ENCODE measurements around the gene DYNC1I2. TPM values are rescaled to one million over a fixed set of nuclear protein-coding genes. Genes with fewer than 3 reads are reported as not detected.

DYNC1I2 gene
- total and polyA plus RNA-seq, 2 of the 4 experiments (the other 2 are of a cell fraction) = 110 to 114 TPM

DNA sequence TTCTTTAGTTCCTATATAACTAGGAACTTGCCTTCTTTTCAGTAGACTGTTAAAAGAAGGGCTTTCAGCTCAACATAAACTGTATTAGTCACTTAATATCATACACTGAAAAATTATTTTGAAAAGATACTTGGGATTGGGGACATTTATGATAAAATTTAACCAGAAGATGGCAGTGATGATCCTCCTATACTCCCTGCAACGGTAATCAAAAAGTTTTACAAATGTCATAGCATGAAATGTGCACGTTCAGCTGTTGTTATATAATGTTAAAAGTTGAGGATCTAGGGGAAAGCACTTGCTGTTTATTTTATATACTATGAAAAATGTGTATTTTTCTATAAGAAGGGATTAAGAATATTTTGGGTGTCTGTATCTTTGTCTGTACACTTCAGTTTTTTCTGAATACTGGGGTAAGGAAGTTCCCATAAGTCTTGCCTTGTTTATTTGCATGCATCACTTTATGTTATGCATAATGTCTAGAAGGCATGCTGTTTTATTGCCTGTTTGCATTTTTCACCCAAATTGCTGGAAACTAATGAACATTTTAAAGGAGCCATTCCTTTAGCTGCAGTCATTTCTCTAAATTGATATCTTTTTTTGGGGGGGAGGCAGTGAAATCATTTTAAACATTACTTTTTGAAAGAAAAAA lies 19.0 kb downstream of the DYNC1I2 start:
- Histone ChIP-seq H2BK20ac (ENCODE audit: low read depth, low read length) (no peak overlapping the region), H3K56ac (ENCODE audit: extremely low read depth, insufficient read depth, low read length) (no peak overlapping the region), H3K4me1 (ENCODE audit: control insufficient read depth, insufficient read depth, low read length) (peaks cover 5% of the 10 kb centered on the region), H3K27me3 (ENCODE audit: control insufficient read depth, insufficient read depth, low read length) (no peaks in the 10 kb centered on the region), H3K14ac (replicated peaks; ENCODE audit: low read depth, low read length) (no peak overlapping the region), H3K79me1 (ENCODE audit: low read depth in 1 of 2, low read length in 2 of 2) (peaks cover 6 to 46% of the 10 kb centered on the region in 2 experiments), H3K4me3 (ENCODE audit: insufficient read depth, low read depth, low read length) (no peak overlapping the region), H2AK9ac (replicated peaks; ENCODE audit: low read depth, low read length, poor library complexity) (no peak overlapping the region), H4K20me1 (ENCODE audit: insufficient read depth, low read length) (peaks cover 22% of the 10 kb centered on the region; the same call in 1 of the 2 replicates), H4K5ac (ENCODE audit: low read depth, low read length) (no peak overlapping the region), H3K36me3 (ENCODE audit: control insufficient read depth, insufficient read depth, low read length) (peaks cover 11% of the 10 kb centered on the region), H2BK120ac (ENCODE audit: low read depth, low read length) (no peak overlapping the region), H4K91ac (ENCODE audit: insufficient read depth, low read depth, low read length) (no peak overlapping the region), H3K23ac (ENCODE audit: low read depth, low read length) (no peak overlapping the region), H3K9me1 (ENCODE audit: insufficient read depth, low read length) (no peaks in the 10 kb centered on the region), H3K9me3 (ENCODE audit: control insufficient read depth, insufficient read depth, low read length) (no peaks in the 10 kb centered on the region), H3K4me2 (ENCODE audit: low read depth, low read length) (no peak overlapping the region), H3K9ac (ENCODE audit: low read depth, low read length) (no peak overlapping the region), H2BK5ac (ENCODE audit: low read depth, low read length, poor library complexity, severe bottlenecking) (no peak overlapping the region), H3K4ac (ENCODE audit: low read depth, low read length) (no peak overlapping the region), H3K27ac (ENCODE audit: insufficient read depth, low read length) (no peak overlapping the region), H2BK15ac (ENCODE audit: low read depth, low read length) (no peak overlapping the region), H2AK5ac (ENCODE audit: low read depth, low read length) (no peak overlapping the region), H2AFZ (replicated peaks; ENCODE audit: low read length, poor library complexity) (no peak overlapping the region), H3K18ac (ENCODE audit: low read depth, low read length) (no peak overlapping the region), H4K8ac (ENCODE audit: low read depth in 2 of 2, low read length in 2 of 2) (no peak overlapping the region)
- ATAC-seq (ENCODE audit: low read depth) (peak; percentile 50; the same call in 1 of the 2 replicates), DNase-seq (peak; percentile 46)
- TF ChIP-seq MAFK (IDR thresholded peaks at IDR 0.05; ENCODE audit: low read depth, low read length) (peak; percentile 21; the same call in 1 of the 2 replicates), FOS (IDR thresholded peaks at IDR 0.05; ENCODE audit: low read depth, low read length) (no peak), CHD1 (IDR thresholded peaks at IDR 0.05; ENCODE audit: low read depth, low read length) (no peak), RAD21 (IDR thresholded peaks at IDR 0.05; ENCODE audit: low read length) (peak; percentile 60), SMC3 (IDR thresholded peaks at IDR 0.05; ENCODE audit: low read depth, low read length) (peak; percentile 50; the same call in 1 of the 2 replicates)
- TF ChIP-seq, protein P1, sequence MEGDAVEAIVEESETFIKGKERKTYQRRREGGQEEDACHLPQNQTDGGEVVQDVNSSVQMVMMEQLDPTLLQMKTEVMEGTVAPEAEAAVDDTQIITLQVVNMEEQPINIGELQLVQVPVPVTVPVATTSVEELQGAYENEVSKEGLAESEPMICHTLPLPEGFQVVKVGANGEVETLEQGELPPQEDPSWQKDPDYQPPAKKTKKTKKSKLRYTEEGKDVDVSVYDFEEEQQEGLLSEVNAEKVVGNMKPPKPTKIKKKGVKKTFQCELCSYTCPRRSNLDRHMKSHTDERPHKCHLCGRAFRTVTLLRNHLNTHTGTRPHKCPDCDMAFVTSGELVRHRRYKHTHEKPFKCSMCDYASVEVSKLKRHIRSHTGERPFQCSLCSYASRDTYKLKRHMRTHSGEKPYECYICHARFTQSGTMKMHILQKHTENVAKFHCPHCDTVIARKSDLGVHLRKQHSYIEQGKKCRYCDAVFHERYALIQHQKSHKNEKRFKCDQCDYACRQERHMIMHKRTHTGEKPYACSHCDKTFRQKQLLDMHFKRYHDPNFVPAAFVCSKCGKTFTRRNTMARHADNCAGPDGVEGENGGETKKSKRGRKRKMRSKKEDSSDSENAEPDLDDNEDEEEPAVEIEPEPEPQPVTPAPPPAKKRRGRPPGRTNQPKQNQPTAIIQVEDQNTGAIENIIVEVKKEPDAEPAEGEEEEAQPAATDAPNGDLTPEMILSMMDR (conservative IDR thresholded peaks at IDR 0.05; ENCODE audit: low read depth, low read length) = peak; percentile 51
- BruUV-seq (replicated peaks) = no TSS peak
- ChIA-PET POLR2A (ENCODE audit: unreplicated experiment) (no interaction called here), CTCF (interaction anchor here (0.5 to 3.3 kb wide), 8 partner anchors 9 to 763 kb away, joined by 3 to 9 read pairs (median 4); partner anchors contain the start of gene DYNC1I2)
- in situ Hi-C loops (cut with MboI; ENCODE audit: low sequenced_read_pairs) (loop anchor here (25.0 kb wide), 1 partner anchor 756 kb away; no protein-coding TSS in a partner anchor), intact Hi-C loops (cut with micrococcal nuclease) (loop anchor here (1.0 to 10.0 kb wide), 3 partner anchors 107 to 731 kb away; no protein-coding TSS in a partner anchor), dilution Hi-C loops (cut with HindIII; ENCODE audit: low sequenced_read_pairs, unreplicated experiment) (no loop called here)
- no CpG with 5 or more reads among the region's 2 CpGs for WGBS, 2 experiments (ENCODE audit: extremely low coverage in 2 of 2, insufficient read length in 1 of 2)
